ENCODE data around the gene TPGS1. TPM values are rescaled to one million over a fixed set of nuclear protein-coding genes. Genes with fewer than 3 reads are reported as not detected.
A peak's percentile ranks its signal among the peaks of the same experiment; 100 is the strongest.

Gene TPGS1, protein sequence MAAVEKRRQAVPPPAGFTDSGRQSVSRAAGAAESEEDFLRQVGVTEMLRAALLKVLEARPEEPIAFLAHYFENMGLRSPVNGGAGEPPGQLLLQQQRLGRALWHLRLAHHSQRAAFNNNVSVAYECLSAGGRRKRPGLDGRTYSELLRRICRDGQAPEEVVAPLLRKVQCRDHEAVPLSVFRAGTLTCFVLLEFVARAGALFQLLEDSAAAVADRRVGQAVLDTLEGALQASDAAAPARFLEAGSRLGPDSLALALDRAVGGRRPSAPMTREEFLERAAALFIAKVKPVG
- total RNA-seq (10 to 100 TPM; 31.5 to 33.0 TPM), polyA plus RNA-seq (10 to 100 TPM; 31.6 to 43.3 (median 42.3) TPM), total RNA-seq (8.9 to 21.5 (median 17.4) reads per million in 6 experiments)

DNA sequence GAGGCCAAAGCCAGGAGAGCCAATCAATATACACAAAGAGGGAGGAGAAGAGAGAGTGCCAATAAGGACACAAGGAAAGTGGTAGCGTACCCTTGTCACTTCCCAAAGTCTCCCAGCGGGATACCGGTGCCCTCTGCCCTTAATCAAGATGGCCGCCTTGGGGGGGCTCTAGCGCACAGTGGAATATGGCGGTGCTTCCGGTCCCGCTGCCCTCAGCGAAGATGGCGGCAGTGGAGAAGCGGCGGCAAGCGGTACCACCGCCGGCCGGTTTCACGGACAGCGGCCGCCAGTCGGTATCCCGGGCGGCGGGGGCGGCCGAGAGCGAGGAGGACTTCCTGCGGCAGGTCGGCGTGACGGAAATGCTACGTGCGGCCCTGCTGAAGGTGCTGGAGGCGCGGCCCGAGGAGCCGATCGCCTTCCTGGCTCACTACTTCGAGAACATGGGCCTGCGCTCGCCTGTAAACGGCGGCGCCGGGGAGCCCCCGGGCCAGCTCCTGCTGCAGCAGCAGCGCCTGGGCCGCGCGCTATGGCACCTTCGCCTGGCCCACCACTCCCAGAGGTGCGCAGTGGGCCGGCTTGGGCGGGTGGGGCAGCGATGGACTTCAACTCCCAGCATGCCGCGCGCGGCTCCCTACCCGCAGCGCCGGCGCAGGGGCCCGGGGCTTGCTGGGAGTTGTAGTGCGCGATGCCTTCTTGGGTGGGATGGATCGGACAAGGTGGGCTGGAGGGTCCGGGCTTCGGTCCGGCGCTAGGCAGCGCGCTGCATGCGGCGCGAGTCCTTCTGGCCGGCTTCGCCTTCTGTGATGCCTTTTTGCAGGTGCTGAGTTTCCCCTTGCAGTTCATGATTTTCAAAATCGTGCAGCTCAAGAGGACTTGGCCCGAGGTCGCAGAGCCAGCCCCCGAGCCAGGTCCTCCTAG, at the start of gene TPGS1:
Gene TPGS1, plus strand, starts transcription at position 212 of the 918 bp plus-strand sequence. Its CDS starts 10 bp downstream, at position 222.
- ATAC-seq = peak; percentile 49 to 55
- H3K27ac Mint-ChIP-seq = peak within 1 kb of the TSS; percentile 95 to 100 (median 99)
- peaks cover 0 to 3% (median 0%) of the 10 kb centered on the region in 3 donors for H3K36me3 Mint-ChIP-seq
- no peaks in the 10 kb centered on the region for H3K9me3 Mint-ChIP-seq
- POLR2A ChIA-PET = interaction anchor here (1.1 to 4.4 kb wide), 12 partner anchors 8 to 762 kb away, joined by 3 to 55 read pairs (median 6); partner anchors contain the start of genes BSG, CDC34 and CIRBP
- H3K4me3 Mint-ChIP-seq = peak within 1 kb of the TSS; percentile 88 to 100 (median 98)
- no peaks in the 10 kb centered on the region for H3K27me3 Mint-ChIP-seq
- H3K4me1 Mint-ChIP-seq = peaks cover 18 to 58% (median 47%) of the 10 kb centered on the region in 4 donors
- peak in 8 of 10 donors; percentile 61 to 84 (median 79) for DNase-seq

DNA sequence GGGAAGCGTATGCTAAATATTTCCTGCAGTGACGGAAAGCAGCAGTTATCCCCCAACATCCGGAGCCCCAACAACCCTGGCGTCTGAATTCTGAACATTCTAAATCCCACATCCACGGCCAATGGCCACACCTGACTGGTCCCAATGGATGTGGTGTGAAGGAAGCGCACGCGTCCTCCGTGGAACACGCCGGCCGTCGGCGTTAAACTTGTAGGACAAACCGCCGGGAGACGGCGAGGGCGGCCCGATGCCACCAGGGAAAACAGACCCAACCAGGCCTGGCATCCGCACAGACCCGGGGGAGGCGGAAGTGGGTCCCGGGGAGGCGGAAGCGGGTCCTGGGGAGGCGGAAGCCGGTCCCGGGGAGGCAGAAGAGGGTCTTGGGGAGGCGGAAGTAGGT, 49.7 kb upstream of the TPGS1 start:
- H3K4me3 Mint-ChIP-seq = peak overlapping the region in 1 of 10 donors; percentile 56
- no peak for DNase-seq

DNA sequence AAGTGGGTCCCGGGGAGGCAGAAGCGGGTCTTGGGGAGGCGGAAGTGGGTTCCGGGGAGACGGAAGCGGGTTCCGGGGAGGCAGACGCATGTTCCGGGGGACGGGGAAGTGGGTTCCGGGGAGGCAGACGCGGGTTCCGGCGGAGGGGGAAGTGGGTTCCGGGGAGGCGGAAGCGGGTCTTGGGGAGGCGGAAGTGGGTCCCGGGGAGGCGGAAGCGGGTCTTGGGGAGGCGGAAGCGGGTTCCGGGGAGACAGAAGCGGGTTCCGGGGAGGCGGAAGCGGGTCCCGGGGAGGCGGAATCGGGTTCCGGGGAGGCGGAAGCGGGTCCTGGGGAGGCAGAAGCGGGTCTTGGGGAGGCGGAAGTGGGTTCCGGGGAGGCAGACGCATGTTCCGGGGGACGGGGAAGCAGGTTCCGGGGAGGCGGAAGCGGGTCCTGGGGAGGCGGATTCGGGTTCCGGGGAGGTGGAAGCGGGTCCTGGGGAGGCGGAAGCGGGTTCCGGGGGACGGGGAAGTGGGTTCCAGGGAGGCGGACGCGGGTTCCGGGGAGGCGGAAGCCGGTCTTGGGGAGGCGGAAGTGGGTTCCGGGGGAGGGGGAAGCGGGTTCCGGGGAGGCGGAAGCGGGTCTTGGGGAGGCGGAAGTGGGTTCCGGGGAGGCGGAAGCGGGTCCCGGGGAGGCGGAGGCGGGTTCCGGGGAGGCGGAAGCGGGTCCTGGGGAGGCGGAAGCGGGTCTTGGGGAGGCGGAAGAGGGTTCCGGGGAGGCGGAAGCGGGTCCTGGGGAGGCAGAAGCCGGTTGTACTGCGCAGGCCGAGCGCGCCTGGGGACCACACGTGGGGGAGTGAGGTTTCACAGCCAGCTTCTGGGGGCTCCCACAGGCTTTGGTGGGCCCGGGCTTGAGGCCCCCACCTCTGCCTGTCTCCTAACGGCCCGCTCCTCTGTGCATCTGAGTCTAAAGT, 48.9 kb upstream of the TPGS1 start:
- Mint-ChIP-seq H3K4me3 (no peak overlapping the region), H3K27me3 (peaks cover 0 to 27% (median 9%) of the 10 kb centered on the region in 5 donors), H3K9me3 (no peaks in the 10 kb centered on the region), H3K36me3 (peaks cover 0 to 2% (median 0%) of the 10 kb centered on the region in 3 donors), H3K27ac (no peak overlapping the region), H3K4me1 (peaks cover 2 to 21% (median 11%) of the 10 kb centered on the region in 4 donors)
- no peak for ATAC-seq
- POLR2A ChIA-PET = no interaction called here
- no peak for DNase-seq

More for the DNA sequence above, 49.7 kb upstream of the TPGS1 start:
- Mint-ChIP-seq H3K27me3 (peaks cover 0 to 22% (median 5%) of the 10 kb centered on the region in 5 donors), H3K27ac (peak overlapping the region in 4 of 10 donors; percentile 31 to 66 (median 38)), H3K36me3 (peaks cover 0 to 2% (median 0%) of the 10 kb centered on the region in 3 donors), H3K9me3 (no peaks in the 10 kb centered on the region), H3K4me1 (peaks cover 2 to 21% (median 11%) of the 10 kb centered on the region in 4 donors)
- POLR2A ChIA-PET = no interaction called here
- no peak for ATAC-seq

DNA sequence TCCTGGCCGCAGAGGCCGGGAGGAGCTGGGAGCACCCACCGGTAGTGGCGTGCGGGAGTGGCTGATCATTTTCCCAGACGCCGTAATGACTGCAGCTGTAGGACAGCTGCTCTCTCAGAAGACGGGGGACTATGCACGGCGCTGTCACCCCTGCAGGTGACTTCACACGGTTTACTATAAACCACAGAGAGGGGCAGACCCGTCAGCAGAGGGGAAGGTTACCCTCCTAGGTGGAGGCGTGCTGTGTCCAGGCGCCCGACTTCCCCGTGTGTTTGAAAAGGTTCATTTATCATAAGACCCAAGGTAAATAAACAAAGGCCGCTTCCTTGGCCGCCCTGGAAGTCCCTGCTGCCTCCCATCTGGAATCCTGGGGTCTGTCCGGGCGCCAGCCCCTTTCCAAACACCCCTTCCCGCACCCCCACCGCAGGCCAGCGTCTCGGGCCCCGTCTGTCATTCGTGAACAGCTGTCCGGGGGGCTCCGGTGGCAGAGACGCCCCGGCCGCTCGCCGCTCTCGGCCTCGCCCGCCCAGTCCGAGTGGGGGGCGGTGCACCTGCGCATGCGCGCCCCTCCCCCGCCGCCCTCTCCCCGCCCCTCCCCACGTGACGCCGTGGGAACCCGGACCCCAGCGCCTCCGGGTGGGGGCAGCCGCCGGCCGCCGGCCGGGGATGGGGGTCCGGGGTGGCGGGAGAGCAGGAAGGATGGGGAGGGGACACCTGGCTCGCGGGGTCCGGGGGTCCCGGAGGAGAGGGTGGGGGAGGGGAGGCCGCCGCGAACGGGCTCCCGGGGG, 47.4 kb upstream of the TPGS1 start:
- DNase-seq = peak in 6 of 10 donors; percentile 8 to 52 (median 21)
- H3K4me3 Mint-ChIP-seq = peak overlapping the region; percentile 66 to 90 (median 78)
- peaks cover 0 to under 1% (median 0%) of the 10 kb centered on the region in 9 donors for H3K9me3 Mint-ChIP-seq
- H3K4me1 Mint-ChIP-seq = peaks cover 2 to 21% (median 11%) of the 10 kb centered on the region in 4 donors
- peaks cover 0 to 2% (median 0%) of the 10 kb centered on the region in 3 donors for H3K36me3 Mint-ChIP-seq
- H3K27ac Mint-ChIP-seq = peak overlapping the region in 7 of 10 donors; percentile 31 to 78 (median 60)
- ATAC-seq = peak; percentile 77 to 80
- POLR2A ChIA-PET = no interaction called here
- peaks cover 0 to 27% (median 9%) of the 10 kb centered on the region in 5 donors for H3K27me3 Mint-ChIP-seq

DNA sequence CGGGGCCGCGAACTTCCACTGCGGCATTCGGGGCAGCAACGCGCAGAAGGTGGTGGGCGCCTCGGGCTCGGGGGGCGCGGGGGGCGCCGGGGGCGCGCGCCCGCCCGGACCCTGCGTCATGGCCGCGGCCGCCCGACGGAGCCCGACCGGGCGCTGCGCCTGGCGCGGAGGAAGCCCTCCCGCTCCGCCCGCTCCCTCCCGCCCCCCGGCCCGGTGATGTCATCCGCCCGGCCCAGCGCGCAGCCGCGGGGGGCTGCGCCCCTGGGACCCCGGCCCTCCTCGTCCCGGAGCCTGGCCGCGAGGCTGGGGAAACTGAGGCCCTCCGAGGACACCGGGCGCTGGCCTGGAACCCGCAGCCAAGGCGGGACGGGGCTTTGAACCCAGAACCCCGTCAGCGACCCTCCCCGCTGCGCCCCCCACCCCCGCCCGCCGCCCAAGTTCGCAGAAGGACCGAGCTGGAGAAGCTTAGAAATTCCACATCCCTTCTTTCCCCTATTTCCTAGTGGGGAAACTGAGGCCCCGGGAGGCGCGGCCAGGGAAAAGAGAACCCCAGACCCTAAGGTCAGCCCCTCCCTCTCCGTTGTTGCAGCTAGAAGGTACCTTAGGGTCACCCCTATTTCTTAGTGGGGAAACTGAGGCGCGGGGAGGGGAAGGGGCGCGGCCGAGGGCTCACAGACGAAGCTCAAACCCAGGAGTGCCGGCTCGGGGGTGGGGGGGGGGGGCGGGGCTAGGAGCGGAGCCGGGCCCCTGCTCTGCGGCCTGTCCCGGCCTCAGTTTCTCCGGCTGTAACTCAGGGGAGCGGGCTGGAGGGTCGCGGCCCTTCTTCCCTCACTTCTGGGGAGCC, 46.2 kb upstream of the TPGS1 start, which contains the start of gene SHC2:
Gene SHC2, minus strand, starts transcription at position 157 of the 844 bp plus-strand sequence. Its CDS starts 37 bp downstream, at position 120.
- Mint-ChIP-seq H3K9me3 (peaks cover 0 to 4% (median 0%) of the 10 kb centered on the region in 9 donors), H3K36me3 (peaks cover 0 to 2% (median 0%) of the 10 kb centered on the region in 3 donors), H3K4me3 (peak within 1 kb of the TSS; percentile 71 to 90 (median 80)), H3K27me3 (peaks cover 0 to 27% (median 9%) of the 10 kb centered on the region in 5 donors), H3K27ac (peak within 1 kb of the TSS in 7 of 10 donors; percentile 31 to 78 (median 60)), H3K4me1 (peaks cover 2 to 21% (median 11%) of the 10 kb centered on the region in 4 donors)
- ATAC-seq = peak; percentile 43 to 48
- DNase-seq = peak in 2 of 10 donors; percentile 5 to 27
- POLR2A ChIA-PET = interaction anchor here (1.3 kb wide), 1 partner anchor 28 kb away, joined by 3 read pairs; no protein-coding TSS in a partner anchor

DNA sequence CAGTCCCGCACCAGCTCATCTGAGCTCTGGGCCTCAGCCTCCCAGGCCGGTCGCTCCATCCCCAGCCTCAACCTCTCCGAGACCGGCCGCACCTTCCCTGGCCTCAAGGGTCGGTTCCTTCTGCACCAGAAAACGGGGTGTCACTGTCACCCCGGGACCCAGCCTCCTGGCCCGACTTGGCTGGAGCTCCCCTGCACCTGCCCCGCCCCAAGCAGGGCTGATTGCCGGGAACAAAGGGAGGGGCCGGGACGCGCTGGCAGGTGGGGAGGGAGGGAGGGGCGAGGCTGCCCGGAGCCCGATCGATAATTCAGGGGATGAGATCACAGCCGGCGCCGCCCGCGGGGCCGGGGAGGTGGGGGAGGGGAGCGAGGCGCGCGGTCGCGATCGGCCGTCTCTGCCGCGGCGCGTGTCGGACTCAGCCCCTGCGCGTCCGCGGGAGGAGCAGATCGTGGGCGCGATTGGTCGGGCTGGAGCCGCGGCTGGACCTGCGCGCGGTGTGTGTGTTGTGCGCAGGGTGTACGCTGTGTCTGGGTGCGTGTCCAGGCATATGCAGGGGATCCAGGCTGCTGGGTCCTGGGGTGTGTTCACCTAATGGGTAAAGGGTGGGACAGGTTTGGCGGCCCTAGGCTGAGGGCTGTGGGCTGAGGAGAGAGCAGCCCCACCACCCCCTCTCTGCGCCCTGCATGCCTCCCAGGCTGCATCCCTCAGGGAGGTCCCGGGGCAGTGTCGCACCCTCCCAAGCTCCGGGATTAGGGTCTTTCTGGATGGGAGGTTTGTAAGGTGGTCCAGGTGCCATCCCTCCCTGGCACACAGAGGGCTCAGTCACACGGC, 45.4 kb upstream of the TPGS1 start:
- ATAC-seq (peak; percentile 23 to 26), DNase-seq (no peak)
- peaks cover 0 to 2% (median 0%) of the 10 kb centered on the region in 3 donors for H3K36me3 Mint-ChIP-seq
- H3K4me3 Mint-ChIP-seq = peak overlapping the region; percentile 58 to 82 (median 73)
- H3K27me3 Mint-ChIP-seq = peaks cover 0 to 23% (median 9%) of the 10 kb centered on the region in 5 donors
- H3K9me3 Mint-ChIP-seq = peaks cover 0 to 4% (median 0%) of the 10 kb centered on the region in 9 donors
- H3K27ac Mint-ChIP-seq = peak overlapping the region in 1 of 10 donors; percentile 29
- H3K4me1 Mint-ChIP-seq = peaks cover 2 to 17% (median 7%) of the 10 kb centered on the region in 4 donors
- POLR2A ChIA-PET = interaction anchor here (1.3 kb wide), 1 partner anchor 27 kb away, joined by 3 read pairs; no protein-coding TSS in a partner anchor

DNA sequence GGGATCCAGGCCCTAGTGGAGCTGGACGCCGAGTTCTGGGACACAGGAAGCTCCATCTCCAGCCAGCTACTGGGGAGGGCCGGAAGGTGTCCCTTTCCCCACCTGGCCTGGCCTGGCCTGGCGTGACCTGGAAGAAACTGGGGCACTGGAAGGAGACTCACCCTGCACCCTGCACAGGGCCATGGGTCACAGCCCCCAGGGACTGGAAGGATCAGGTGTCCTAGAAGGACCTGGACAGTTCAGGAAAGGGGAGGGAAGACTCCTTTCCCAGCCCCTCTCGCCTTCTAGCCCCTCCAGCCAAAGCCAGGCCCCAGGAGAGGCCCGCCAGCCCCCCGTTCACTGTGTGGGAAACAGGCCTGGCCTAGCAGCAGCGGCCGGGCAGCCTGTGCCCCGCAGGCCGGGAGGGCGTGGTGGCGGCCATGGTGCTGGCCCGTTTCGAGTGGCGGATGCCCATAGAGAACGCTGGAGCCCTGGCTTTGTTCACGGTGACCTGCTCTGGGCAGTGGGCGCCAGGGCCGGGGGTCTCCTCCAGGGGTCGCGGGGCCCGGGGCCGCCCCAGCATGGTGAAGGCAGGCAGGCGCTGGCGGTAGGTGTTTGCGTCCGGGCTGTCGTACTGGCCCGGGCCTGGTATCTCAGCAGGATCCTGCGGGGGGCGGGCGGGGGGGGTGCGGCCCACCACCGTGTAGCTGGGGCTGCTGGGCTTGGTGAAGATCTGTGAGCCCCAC, 43.7 kb upstream of the TPGS1 start:
- ATAC-seq = no peak
- Mint-ChIP-seq H3K27me3 (peaks cover 0 to 23% (median 9%) of the 10 kb centered on the region in 5 donors), H3K4me3 (peak overlapping the region in 2 of 10 donors; percentile 22 to 51), H3K9me3 (peaks cover 0 to 4% (median 0%) of the 10 kb centered on the region in 9 donors), H3K4me1 (peaks cover 0 to 11% (median 5%) of the 10 kb centered on the region in 4 donors), H3K36me3 (peaks cover 0 to 2% (median 0%) of the 10 kb centered on the region in 3 donors), H3K27ac (no peak overlapping the region)
- DNase-seq = no peak
- POLR2A ChIA-PET = no interaction called here

DNA sequence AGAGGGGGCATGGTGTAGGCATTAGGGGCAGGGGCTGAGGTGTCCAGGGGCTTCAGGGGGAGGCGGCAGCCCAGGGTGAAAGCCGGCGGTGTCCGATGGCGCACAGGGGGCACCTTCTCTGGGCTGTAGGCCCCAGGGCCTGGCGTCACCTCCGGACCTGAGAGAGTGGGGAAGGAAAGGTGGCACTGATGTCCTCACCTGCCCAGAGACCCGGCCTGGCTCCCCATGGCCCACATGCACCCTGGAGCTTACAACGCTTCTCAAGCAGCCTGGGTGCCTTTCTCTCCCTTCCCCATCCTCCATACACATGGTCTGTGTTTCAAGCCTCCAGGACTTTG, 43.1 kb upstream of the TPGS1 start:
- DNase-seq (no peak), ATAC-seq (no peak)
- peaks cover 0 to 11% (median 5%) of the 10 kb centered on the region in 4 donors for H3K4me1 Mint-ChIP-seq
- H3K4me3 Mint-ChIP-seq = peak overlapping the region in 1 of 10 donors; percentile 51
- H3K9me3 Mint-ChIP-seq = peaks cover 0 to 4% (median 0%) of the 10 kb centered on the region in 9 donors
- H3K27ac Mint-ChIP-seq = no peak overlapping the region
- POLR2A ChIA-PET = no interaction called here
- H3K36me3 Mint-ChIP-seq = peaks cover 0 to 2% (median 0%) of the 10 kb centered on the region in 3 donors
- peaks cover 0 to 23% (median 9%) of the 10 kb centered on the region in 5 donors for H3K27me3 Mint-ChIP-seq
